Measurements from ENCODE around the gene TMEM233.

TMEM233 gene

GRCh38 chr12:119630962-119631550 lies 37.5 kb downstream of the TMEM233 start:
- no peak overlapping the region for H3K27ac ChIP-seq (ENCODE audit: low read depth, low read length)
- H3K4me2 ChIP-seq (ENCODE audit: low read length): no peak overlapping the region
- H3K27me3 ChIP-seq (ENCODE audit: insufficient read depth, low read length, poor library complexity): peaks cover 2% of the 10 kb centered on the region
- H3K18ac ChIP-seq (ENCODE audit: low read length): no peak overlapping the region
- H3K9ac ChIP-seq (ENCODE audit: low read length): no peak overlapping the region
- no peak overlapping the region for H2AK5ac ChIP-seq (ENCODE audit: low read length)
- WGBS (ENCODE audit: extremely low coverage, insufficient coverage, low lambda C conversion rate): no CpG with 5 or more reads among the region's 1 CpG
- no peak overlapping the region for H2BK120ac ChIP-seq (ENCODE audit: low read depth, low read length)
- no peaks in the 10 kb centered on the region for H3K79me1 ChIP-seq (ENCODE audit: low read length)
- H3K4ac ChIP-seq (ENCODE audit: low read depth, low read length): no peak overlapping the region
- no peak for DNase-seq
- no peaks in the 10 kb centered on the region for H3K4me1 ChIP-seq (ENCODE audit: control insufficient read depth, low read depth, low read length)
- H3K79me2 ChIP-seq (ENCODE audit: control insufficient read depth, insufficient read depth, low read length): no peaks in the 10 kb centered on the region
- no peak overlapping the region for H3K23ac ChIP-seq (ENCODE audit: low read length)
- no peak overlapping the region for H2BK15ac ChIP-seq (replicated peaks; ENCODE audit: low read depth)
- H3K4me3 ChIP-seq (ENCODE audit: low read length): no peak overlapping the region
- no peaks in the 10 kb centered on the region for H3K36me3 ChIP-seq (ENCODE audit: control insufficient read depth, insufficient read depth, low read length)
- H4K5ac ChIP-seq (ENCODE audit: low read length): no peak overlapping the region
- no peak overlapping the region for H4K8ac ChIP-seq (ENCODE audit: low read depth, low read length)
- no peak overlapping the region for H3K56ac ChIP-seq (ENCODE audit: low read length)
- no peak overlapping the region for H2BK5ac ChIP-seq (ENCODE audit: low read length)

GRCh38 chr12:119631930-119632678 lies 38.5 kb downstream of the TMEM233 start:
- no peaks in the 10 kb centered on the region for H3K79me1 ChIP-seq (ENCODE audit: low read length)
- H3K27me3 ChIP-seq (ENCODE audit: insufficient read depth, low read length, poor library complexity): peaks cover 2% of the 10 kb centered on the region
- H2BK5ac ChIP-seq (ENCODE audit: low read length): no peak overlapping the region
- no peak overlapping the region for H3K4me3 ChIP-seq (ENCODE audit: low read length)
- no peaks in the 10 kb centered on the region for H3K79me2 ChIP-seq (ENCODE audit: control insufficient read depth, insufficient read depth, low read length)
- H4K5ac ChIP-seq (ENCODE audit: low read length): no peak overlapping the region
- no peak for DNase-seq
- no peak overlapping the region for H2AK5ac ChIP-seq (ENCODE audit: low read length)
- H3K56ac ChIP-seq (ENCODE audit: low read length): no peak overlapping the region
- no peak overlapping the region for H3K23ac ChIP-seq (ENCODE audit: low read length)
- H3K4ac ChIP-seq (ENCODE audit: low read depth, low read length): no peak overlapping the region
- no peak overlapping the region for H3K9ac ChIP-seq (ENCODE audit: low read length)
- H2BK120ac ChIP-seq (ENCODE audit: low read depth, low read length): no peak overlapping the region
- no peak overlapping the region for H3K27ac ChIP-seq (ENCODE audit: low read depth, low read length)
- no peak overlapping the region for H3K4me2 ChIP-seq (ENCODE audit: low read length)
- WGBS (ENCODE audit: extremely low coverage, insufficient coverage, low lambda C conversion rate): no CpG with 5 or more reads among the region's 4 CpGs
- no peak overlapping the region for H3K18ac ChIP-seq (ENCODE audit: low read length)
- no peaks in the 10 kb centered on the region for H3K4me1 ChIP-seq (ENCODE audit: control insufficient read depth, low read depth, low read length)
- H4K8ac ChIP-seq (ENCODE audit: low read depth, low read length): no peak overlapping the region
- H3K36me3 ChIP-seq (ENCODE audit: control insufficient read depth, insufficient read depth, low read length): no peaks in the 10 kb centered on the region
- no peak overlapping the region for H2BK15ac ChIP-seq (replicated peaks; ENCODE audit: low read depth)

- WGBS (ENCODE audit: extremely low coverage, insufficient coverage, low lambda C conversion rate): no CpG with 5 or more reads among the region's 6 CpGs
- no peak overlapping the region for H3K18ac ChIP-seq (ENCODE audit: low read length)
- H3K27ac ChIP-seq (ENCODE audit: low read depth, low read length): no peak overlapping the region
- H2AK5ac ChIP-seq (ENCODE audit: low read length): no peak overlapping the region
- H4K5ac ChIP-seq (ENCODE audit: low read length): no peak overlapping the region
- DNase-seq: no peak
- H3K4ac ChIP-seq (ENCODE audit: low read depth, low read length): no peak overlapping the region
- H3K79me2 ChIP-seq (ENCODE audit: control insufficient read depth, insufficient read depth, low read length): no peaks in the 10 kb centered on the region
- H3K4me2 ChIP-seq (ENCODE audit: low read length): no peak overlapping the region
- H3K4me1 ChIP-seq (ENCODE audit: control insufficient read depth, low read depth, low read length): no peaks in the 10 kb centered on the region
- no peak overlapping the region for H3K9ac ChIP-seq (ENCODE audit: low read length)
- H3K23ac ChIP-seq (ENCODE audit: low read length): no peak overlapping the region
- H2BK5ac ChIP-seq (ENCODE audit: low read length): no peak overlapping the region
- H4K8ac ChIP-seq (ENCODE audit: low read depth, low read length): no peak overlapping the region
- H3K27me3 ChIP-seq (ENCODE audit: insufficient read depth, low read length, poor library complexity): peaks cover 2% of the 10 kb centered on the region
- H3K4me3 ChIP-seq (ENCODE audit: low read length): no peak overlapping the region
- H3K56ac ChIP-seq (ENCODE audit: low read length): no peak overlapping the region
- no peaks in the 10 kb centered on the region for H3K36me3 ChIP-seq (ENCODE audit: control insufficient read depth, insufficient read depth, low read length)
- H3K79me1 ChIP-seq (ENCODE audit: low read length): no peaks in the 10 kb centered on the region
- H2BK15ac ChIP-seq (replicated peaks; ENCODE audit: low read depth): no peak overlapping the region
- H2BK120ac ChIP-seq (ENCODE audit: low read depth, low read length): no peak overlapping the region
These were observed 41.2 kb downstream of the TMEM233 start for GRCh38 chr12:119634743-119635142.

GRCh38 chr12:119642986-119643385 lies 49.4 kb downstream of the TMEM233 start:
- DNase-seq: peak; percentile 9
- H3K4me2 ChIP-seq (ENCODE audit: low read length): no peak overlapping the region

GRCh38 chr12:119644930-119645329 lies 51.4 kb downstream of the TMEM233 start:
- Histone ChIP-seq H3K4ac (ENCODE audit: low read depth, low read length) (no peak overlapping the region), H2AK5ac (ENCODE audit: low read length) (no peak overlapping the region), H3K79me2 (ENCODE audit: control insufficient read depth, insufficient read depth, low read length) (no peaks in the 10 kb centered on the region), H4K8ac (ENCODE audit: low read depth, low read length) (no peak overlapping the region), H3K4me2 (ENCODE audit: low read length) (no peak overlapping the region), H2BK120ac (ENCODE audit: low read depth, low read length) (no peak overlapping the region), H3K4me1 (ENCODE audit: control insufficient read depth, low read depth, low read length) (no peaks in the 10 kb centered on the region), H3K56ac (ENCODE audit: low read length) (no peak overlapping the region), H3K36me3 (ENCODE audit: control insufficient read depth, insufficient read depth, low read length) (no peaks in the 10 kb centered on the region), H3K27ac (ENCODE audit: low read depth, low read length) (no peak overlapping the region), H3K27me3 (ENCODE audit: insufficient read depth, low read length, poor library complexity) (no peaks in the 10 kb centered on the region), H3K4me3 (ENCODE audit: low read length) (no peak overlapping the region), H3K23ac (ENCODE audit: low read length) (no peak overlapping the region), H4K5ac (ENCODE audit: low read length) (no peak overlapping the region), H3K79me1 (ENCODE audit: low read length) (no peaks in the 10 kb centered on the region), H2BK5ac (ENCODE audit: low read length) (no peak overlapping the region), H3K9ac (ENCODE audit: low read length) (no peak overlapping the region), H3K18ac (ENCODE audit: low read length) (no peak overlapping the region), H2BK15ac (replicated peaks; ENCODE audit: low read depth) (no peak overlapping the region)
- WGBS (ENCODE audit: extremely low coverage, insufficient coverage, low lambda C conversion rate): no CpG with 5 or more reads among the region's 3 CpGs
- no peak for DNase-seq

More at GRCh38 chr12:119642986-119643385, 49.4 kb downstream of the TMEM233 start:
- H3K4me1 ChIP-seq (ENCODE audit: control insufficient read depth, low read depth, low read length): no peaks in the 10 kb centered on the region
- H4K5ac ChIP-seq (ENCODE audit: low read length): no peak overlapping the region
- H3K4me3 ChIP-seq (ENCODE audit: low read length): no peak overlapping the region
- no peak overlapping the region for H2AK5ac ChIP-seq (ENCODE audit: low read length)
- no peaks in the 10 kb centered on the region for H3K79me2 ChIP-seq (ENCODE audit: control insufficient read depth, insufficient read depth, low read length)
- H3K4ac ChIP-seq (ENCODE audit: low read depth, low read length): no peak overlapping the region
- H3K9ac ChIP-seq (ENCODE audit: low read length): no peak overlapping the region
- no peak overlapping the region for H2BK5ac ChIP-seq (ENCODE audit: low read length)
- H2BK120ac ChIP-seq (ENCODE audit: low read depth, low read length): no peak overlapping the region
- no peak overlapping the region for H4K8ac ChIP-seq (ENCODE audit: low read depth, low read length)
- H3K56ac ChIP-seq (ENCODE audit: low read length): no peak overlapping the region
- H3K36me3 ChIP-seq (ENCODE audit: control insufficient read depth, insufficient read depth, low read length): no peaks in the 10 kb centered on the region
- H3K27ac ChIP-seq (ENCODE audit: low read depth, low read length): no peak overlapping the region
- no peaks in the 10 kb centered on the region for H3K79me1 ChIP-seq (ENCODE audit: low read length)
- H3K27me3 ChIP-seq (ENCODE audit: insufficient read depth, low read length, poor library complexity): no peaks in the 10 kb centered on the region
- no peak overlapping the region for H2BK15ac ChIP-seq (replicated peaks; ENCODE audit: low read depth)
- no peak overlapping the region for H3K18ac ChIP-seq (ENCODE audit: low read length)
- no CpG with 5 or more reads among the region's 4 CpGs for WGBS (ENCODE audit: extremely low coverage, insufficient coverage, low lambda C conversion rate)
- no peak overlapping the region for H3K23ac ChIP-seq (ENCODE audit: low read length)
